Retina (tissue), 1 donor: ENCODE measurements around the gene A1CF.
"Not testable (repeated sequence)": the region's sequence is repeated elsewhere in the genome, so short reads cannot be mapped to it uniquely, and the experiment has no call there.

Experiments
- DNase-seq: peaks from one replicate; pipeline ENCODE4 v3.0.0-alpha.2; 2016

A1CF gene

GRCh38 chr10:50857579-50857978 lies 27.8 kb downstream of the A1CF start:
- no peak for DNase-seq

- DNase-seq = no peak
Observed at GRCh38 chr10:50855461-50855860, 30.0 kb downstream of the A1CF start.

- no peak for DNase-seq
Observed at GRCh38 chr10:50855015-50855414, 30.4 kb downstream of the A1CF start.

GRCh38 chr10:50853557-50853956 lies 31.9 kb downstream of the A1CF start:
- DNase-seq = no peak

- DNase-seq = no peak
Observed at GRCh38 chr10:50851884-50852671, 33.3 kb downstream of the A1CF start.

GRCh38 chr10:50850578-50851230 lies 34.7 kb downstream of the A1CF start:
- no peak for DNase-seq

- no peak for DNase-seq
Observed at GRCh38 chr10:50846753-50847152, 38.7 kb downstream of the A1CF start.

GRCh38 chr10:50837095-50837494 lies 48.3 kb downstream of the A1CF start:
- DNase-seq = no peak

- no peak for DNase-seq
Observed at GRCh38 chr10:50832171-50832751, 53.2 kb downstream of the A1CF start.

GRCh38 chr10:50830066-50830465 lies 55.4 kb downstream of the A1CF start:
- no peak for DNase-seq

- no peak for DNase-seq
Observed at GRCh38 chr10:50824782-50825181, 60.6 kb downstream of the A1CF start.

- no peak for DNase-seq
Observed at GRCh38 chr10:50823789-50824188, 61.6 kb downstream of the A1CF start.

GRCh38 chr10:50809596-50809995 lies 75.8 kb downstream of the A1CF start:
- no peak for DNase-seq

- peak; percentile 39 for DNase-seq
Observed at GRCh38 chr10:50807851-50808776, 77.3 kb downstream of the A1CF start.

GRCh38 chr10:50805981-50806622 lies 79.3 kb downstream of the A1CF start:
- no peak for DNase-seq

GRCh38 chr10:50799595-50799994 lies 85.8 kb downstream of the A1CF start:
- DNase-seq = no peak

- DNase-seq = no peak
Observed at GRCh38 chr10:50798297-50798696, 87.1 kb downstream of the A1CF start.

- DNase-seq = no peak
Observed at GRCh38 chr10:50796693-50797092, 88.7 kb downstream of the A1CF start.

- DNase-seq = no peak
Observed at GRCh38 chr10:50794490-50794889, 90.9 kb downstream of the A1CF start.

- DNase-seq = peak; percentile 16
Observed at GRCh38 chr10:50788951-50789945, 96.2 kb downstream of the A1CF start.

GRCh38 chr10:50787962-50788361 lies 97.5 kb downstream of the A1CF start:
- not testable (repeated sequence) for DNase-seq
